Omental fat pad (tissue), 4 donors: ENCODE data around the gene ACTR5. TPM values are rescaled to one million over a fixed set of nuclear protein-coding genes. Genes with fewer than 3 reads are reported as not detected.

Source experiments
- ATAC-seq: fragments of 150-250 bp; one replicate; pipeline ENCODE4 v1.9.1; 2016; ENCODE audit warnings: mild to moderate bottlenecking, moderate library complexity; ENCODE audit not compliant: low FRiP score
- DNase-seq: peaks from one replicate; pipeline ENCODE4 v3.0.0-alpha.2; 2019; ENCODE audit warnings: low spot score
- total RNA-seq, 4 donors: library from RNA; depleted of rRNA; stranded (reverse); fragments of >200 nt; gene quantifications; one replicate each; pipeline ENCODE4 v1.1.0, GENCODE V29; 2016
- TF ChIP-seq, protein P1 (sequence below), 3 donors: fragments of 450-650 bp; IDR thresholded peaks; one replicate each; pipeline ENCODE4 v1.5.1; 2016 to 2017; ENCODE audit warnings: antibody characterized with exemption in 3 of 3, mild to moderate bottlenecking in 3 of 3, moderate library complexity in 2 of 3

ACTR5 gene
- total RNA-seq, 4 donors from 2014 or later, result 7.1 to 11.9 (median 7.7) TPM

- TF ChIP-seq, protein P1, sequence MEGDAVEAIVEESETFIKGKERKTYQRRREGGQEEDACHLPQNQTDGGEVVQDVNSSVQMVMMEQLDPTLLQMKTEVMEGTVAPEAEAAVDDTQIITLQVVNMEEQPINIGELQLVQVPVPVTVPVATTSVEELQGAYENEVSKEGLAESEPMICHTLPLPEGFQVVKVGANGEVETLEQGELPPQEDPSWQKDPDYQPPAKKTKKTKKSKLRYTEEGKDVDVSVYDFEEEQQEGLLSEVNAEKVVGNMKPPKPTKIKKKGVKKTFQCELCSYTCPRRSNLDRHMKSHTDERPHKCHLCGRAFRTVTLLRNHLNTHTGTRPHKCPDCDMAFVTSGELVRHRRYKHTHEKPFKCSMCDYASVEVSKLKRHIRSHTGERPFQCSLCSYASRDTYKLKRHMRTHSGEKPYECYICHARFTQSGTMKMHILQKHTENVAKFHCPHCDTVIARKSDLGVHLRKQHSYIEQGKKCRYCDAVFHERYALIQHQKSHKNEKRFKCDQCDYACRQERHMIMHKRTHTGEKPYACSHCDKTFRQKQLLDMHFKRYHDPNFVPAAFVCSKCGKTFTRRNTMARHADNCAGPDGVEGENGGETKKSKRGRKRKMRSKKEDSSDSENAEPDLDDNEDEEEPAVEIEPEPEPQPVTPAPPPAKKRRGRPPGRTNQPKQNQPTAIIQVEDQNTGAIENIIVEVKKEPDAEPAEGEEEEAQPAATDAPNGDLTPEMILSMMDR (IDR thresholded peaks at IDR 0.05), result no peak
- ATAC-seq (peak; percentile 33), DNase-seq (no peak)
Observed at GRCh38 chr20:38725148-38725901, 22.9 kb upstream of the ACTR5 start.

- TF ChIP-seq, protein P1 (IDR thresholded peaks at IDR 0.05), result no peak
- DNase-seq (no peak), ATAC-seq (no peak)
Observed at GRCh38 chr20:38725931-38726803, 22.1 kb upstream of the ACTR5 start.

DNA sequence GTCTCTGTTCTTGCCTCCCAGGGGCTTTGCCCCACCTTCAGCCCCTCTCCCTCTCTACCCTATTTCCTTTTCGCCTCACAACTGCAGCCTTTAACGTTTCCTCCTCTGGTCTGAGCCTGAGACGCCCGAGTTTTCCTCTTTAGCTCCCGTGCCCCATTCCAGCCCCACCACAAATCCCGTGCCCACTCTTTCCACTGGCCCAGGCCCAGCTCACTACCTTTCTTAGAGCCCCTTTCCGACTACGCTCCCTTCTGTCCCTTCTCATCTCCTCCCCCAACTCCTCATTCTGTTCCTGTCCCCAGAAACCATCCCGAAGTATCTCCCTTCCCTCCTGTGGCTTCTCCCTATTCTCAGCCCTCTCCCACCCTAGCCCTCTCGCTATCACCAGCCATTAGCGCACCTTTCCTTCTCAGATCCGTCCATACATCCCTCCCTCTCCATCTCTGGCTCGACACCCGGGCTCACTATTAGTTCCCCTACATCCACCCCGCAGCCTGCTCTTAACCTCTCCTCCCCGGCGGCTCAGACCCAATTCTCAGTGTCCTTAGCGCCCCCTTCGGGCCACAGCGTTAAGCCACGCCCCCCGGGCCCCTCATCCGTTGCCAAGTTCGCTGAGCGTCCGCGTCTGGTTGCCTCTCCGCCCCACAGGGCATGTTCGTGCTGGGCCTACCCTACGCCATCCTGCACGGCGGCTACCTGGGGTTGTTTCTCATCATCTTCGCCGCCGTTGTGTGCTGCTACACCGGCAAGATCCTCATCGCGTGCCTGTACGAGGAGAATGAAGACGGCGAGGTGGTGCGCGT is 21.3 kb upstream of the ACTR5 start:
- ATAC-seq (no peak), DNase-seq (no peak)
- TF ChIP-seq, protein P1 (IDR thresholded peaks at IDR 0.05), result no peak

DNA sequence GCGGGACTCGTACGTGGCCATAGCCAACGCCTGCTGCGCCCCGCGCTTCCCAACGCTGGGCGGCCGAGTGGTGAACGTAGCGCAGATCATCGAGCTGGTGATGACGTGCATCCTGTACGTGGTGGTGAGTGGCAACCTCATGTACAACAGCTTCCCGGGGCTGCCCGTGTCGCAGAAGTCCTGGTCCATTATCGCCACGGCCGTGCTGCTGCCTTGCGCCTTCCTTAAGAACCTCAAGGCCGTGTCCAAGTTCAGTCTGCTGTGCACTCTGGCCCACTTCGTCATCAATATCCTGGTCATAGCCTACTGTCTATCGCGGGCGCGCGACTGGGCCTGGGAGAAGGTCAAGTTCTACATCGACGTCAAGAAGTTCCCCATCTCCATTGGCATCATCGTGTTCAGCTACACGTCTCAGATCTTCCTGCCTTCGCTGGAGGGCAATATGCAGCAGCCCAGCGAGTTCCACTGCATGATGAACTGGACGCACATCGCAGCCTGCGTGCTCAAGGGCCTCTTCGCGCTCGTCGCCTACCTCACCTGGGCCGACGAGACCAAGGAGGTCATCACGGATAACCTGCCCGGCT is 20.6 kb upstream of the ACTR5 start:
- no peak for ATAC-seq
- DNase-seq, result no peak
- TF ChIP-seq, protein P1 (IDR thresholded peaks at IDR 0.05), result no peak

DNA sequence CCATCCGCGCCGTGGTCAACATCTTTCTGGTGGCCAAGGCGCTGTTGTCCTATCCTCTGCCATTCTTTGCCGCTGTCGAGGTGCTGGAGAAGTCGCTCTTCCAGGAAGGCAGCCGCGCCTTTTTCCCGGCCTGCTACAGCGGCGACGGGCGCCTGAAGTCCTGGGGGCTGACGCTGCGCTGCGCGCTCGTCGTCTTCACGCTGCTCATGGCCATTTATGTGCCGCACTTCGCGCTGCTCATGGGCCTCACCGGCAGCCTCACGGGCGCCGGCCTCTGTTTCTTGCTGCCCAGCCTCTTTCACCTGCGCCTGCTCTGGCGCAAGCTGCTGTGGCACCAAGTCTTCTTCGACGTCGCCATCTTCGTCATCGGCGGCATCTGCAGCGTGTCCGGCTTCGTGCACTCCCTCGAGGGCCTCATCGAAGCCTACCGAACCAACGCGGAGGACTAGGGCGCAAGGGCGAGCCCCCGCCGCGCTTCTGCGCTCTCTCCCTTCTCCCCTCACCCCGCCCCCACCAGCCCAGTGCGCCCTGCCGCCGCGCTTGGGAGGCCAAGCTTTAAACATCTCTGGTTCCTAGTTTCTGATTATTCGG is 20.0 kb upstream of the ACTR5 start:
- DNase-seq (no peak), ATAC-seq (no peak)
- TF ChIP-seq, protein P1 (IDR thresholded peaks at IDR 0.05), result no peak
